ENCODE measurements around the gene NFKB1. TPM values are rescaled to one million over a fixed set of nuclear protein-coding genes. Genes with fewer than 3 reads are reported as not detected.

NFKB1 gene
- polyA plus RNA-seq, 1 experiment: 24.1 TPM

DNA sequence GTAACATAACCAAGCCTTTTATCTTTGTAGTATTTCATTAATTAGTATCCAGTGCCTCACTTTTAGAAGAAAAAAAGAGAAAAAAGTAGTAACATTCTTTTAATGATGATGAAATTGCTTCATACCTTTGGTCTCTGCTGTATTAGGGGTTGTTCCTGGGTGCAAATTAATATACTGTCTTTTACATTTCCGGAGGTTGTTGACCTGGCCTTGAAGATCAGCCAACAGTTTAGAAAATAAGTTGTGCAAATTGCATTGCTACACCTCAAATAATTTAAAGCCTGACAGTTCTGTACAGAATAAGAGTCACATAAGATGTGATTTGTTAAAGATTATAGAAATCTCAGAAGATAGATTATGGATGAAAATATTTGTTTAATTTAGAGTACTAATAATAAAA is 3.8 kb downstream of the NFKB1 start:
- TF ChIP-seq, protein P1, sequence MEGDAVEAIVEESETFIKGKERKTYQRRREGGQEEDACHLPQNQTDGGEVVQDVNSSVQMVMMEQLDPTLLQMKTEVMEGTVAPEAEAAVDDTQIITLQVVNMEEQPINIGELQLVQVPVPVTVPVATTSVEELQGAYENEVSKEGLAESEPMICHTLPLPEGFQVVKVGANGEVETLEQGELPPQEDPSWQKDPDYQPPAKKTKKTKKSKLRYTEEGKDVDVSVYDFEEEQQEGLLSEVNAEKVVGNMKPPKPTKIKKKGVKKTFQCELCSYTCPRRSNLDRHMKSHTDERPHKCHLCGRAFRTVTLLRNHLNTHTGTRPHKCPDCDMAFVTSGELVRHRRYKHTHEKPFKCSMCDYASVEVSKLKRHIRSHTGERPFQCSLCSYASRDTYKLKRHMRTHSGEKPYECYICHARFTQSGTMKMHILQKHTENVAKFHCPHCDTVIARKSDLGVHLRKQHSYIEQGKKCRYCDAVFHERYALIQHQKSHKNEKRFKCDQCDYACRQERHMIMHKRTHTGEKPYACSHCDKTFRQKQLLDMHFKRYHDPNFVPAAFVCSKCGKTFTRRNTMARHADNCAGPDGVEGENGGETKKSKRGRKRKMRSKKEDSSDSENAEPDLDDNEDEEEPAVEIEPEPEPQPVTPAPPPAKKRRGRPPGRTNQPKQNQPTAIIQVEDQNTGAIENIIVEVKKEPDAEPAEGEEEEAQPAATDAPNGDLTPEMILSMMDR (IDR thresholded peaks at IDR 0.05; ENCODE audit: low read depth, low read length): no peak
- H3K27ac ChIP-seq (ENCODE audit: low read depth, low read length): no peak overlapping the region
- ChIA-PET CTCF (interaction anchor here (1.1 kb wide), 1 partner anchor 74 kb away, joined by 3 read pairs; no protein-coding TSS in a partner anchor), POLR2A (no interaction called here)
- no peaks in the 10 kb centered on the region; the same call in 1 of the 2 replicates for H3K9me3 ChIP-seq (ENCODE audit: control insufficient read depth, insufficient read depth, low read length)
- H3K4me3 ChIP-seq (ENCODE audit: low read depth, low read length): no peak overlapping the region
- no peaks in the 10 kb centered on the region for H3K27me3 ChIP-seq (ENCODE audit: control insufficient read depth, insufficient read depth, low read length)
- no peak for DNase-seq (ENCODE audit: low read depth, low spot score)

DNA sequence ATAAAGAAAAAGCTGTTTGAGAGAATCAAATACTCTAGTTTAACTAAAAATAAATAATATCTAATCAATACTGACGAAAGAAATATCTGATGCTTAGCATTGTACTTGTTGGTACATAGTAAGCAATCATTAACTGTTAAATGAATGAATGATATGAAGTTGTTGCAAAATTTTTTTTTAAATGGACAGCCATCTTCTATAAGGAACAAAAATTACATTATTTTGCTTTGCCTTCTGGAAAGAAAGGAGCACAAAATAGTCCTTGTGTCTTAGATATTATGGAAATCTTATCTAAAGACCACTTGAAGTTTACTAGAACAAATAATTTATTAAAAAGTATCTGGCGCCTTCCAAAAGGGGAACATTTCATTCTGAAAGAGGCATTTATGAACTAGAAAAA is 4.5 kb downstream of the NFKB1 start:
- H3K27me3 ChIP-seq (ENCODE audit: control insufficient read depth, insufficient read depth, low read length): no peaks in the 10 kb centered on the region
- no peak for DNase-seq (ENCODE audit: low read depth, low spot score)
- CTCF ChIA-PET: interaction anchor here (1.1 kb wide), 1 partner anchor 75 kb away, joined by 3 read pairs; no protein-coding TSS in a partner anchor
- H3K4me3 ChIP-seq (ENCODE audit: low read depth, low read length): no peak overlapping the region
- POLR2A ChIA-PET: no interaction called here
- H3K9me3 ChIP-seq (ENCODE audit: control insufficient read depth, insufficient read depth, low read length): no peaks in the 10 kb centered on the region; the same call in 1 of the 2 replicates
- no peak overlapping the region for H3K27ac ChIP-seq (ENCODE audit: low read depth, low read length)
- TF ChIP-seq, protein P1 (IDR thresholded peaks at IDR 0.05; ENCODE audit: low read depth, low read length): no peak

DNA sequence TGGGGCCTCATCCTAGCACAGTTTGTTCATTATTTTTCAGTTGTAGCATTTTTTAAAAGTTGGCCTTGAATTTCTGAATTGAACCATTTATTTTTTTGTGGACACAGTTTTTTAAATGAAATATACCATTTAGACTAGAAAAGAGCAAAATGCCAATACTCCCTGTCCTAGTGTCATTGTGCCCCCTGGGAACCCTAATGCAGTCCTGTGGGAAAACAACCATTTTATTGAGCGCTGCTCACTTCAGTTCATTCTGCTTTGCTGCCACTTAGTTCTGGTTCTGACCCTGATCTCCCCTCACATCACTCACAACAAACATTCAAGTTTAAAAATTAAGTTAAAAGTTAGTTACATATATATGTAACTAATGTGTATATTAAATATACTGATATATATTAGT is 5.4 kb downstream of the NFKB1 start:
- Histone ChIP-seq H3K27me3 (ENCODE audit: control insufficient read depth, insufficient read depth, low read length) (no peaks in the 10 kb centered on the region), H3K27ac (ENCODE audit: low read depth, low read length) (no peak overlapping the region), H3K4me3 (ENCODE audit: low read depth, low read length) (no peak overlapping the region), H3K9me3 (ENCODE audit: control insufficient read depth, insufficient read depth, low read length) (no peaks in the 10 kb centered on the region; the same call in 1 of the 2 replicates)
- ChIA-PET POLR2A (no interaction called here), CTCF (no interaction called here)
- no peak for DNase-seq (ENCODE audit: low read depth, low spot score)
- TF ChIP-seq, protein P1 (IDR thresholded peaks at IDR 0.05; ENCODE audit: low read depth, low read length): no peak

DNA sequence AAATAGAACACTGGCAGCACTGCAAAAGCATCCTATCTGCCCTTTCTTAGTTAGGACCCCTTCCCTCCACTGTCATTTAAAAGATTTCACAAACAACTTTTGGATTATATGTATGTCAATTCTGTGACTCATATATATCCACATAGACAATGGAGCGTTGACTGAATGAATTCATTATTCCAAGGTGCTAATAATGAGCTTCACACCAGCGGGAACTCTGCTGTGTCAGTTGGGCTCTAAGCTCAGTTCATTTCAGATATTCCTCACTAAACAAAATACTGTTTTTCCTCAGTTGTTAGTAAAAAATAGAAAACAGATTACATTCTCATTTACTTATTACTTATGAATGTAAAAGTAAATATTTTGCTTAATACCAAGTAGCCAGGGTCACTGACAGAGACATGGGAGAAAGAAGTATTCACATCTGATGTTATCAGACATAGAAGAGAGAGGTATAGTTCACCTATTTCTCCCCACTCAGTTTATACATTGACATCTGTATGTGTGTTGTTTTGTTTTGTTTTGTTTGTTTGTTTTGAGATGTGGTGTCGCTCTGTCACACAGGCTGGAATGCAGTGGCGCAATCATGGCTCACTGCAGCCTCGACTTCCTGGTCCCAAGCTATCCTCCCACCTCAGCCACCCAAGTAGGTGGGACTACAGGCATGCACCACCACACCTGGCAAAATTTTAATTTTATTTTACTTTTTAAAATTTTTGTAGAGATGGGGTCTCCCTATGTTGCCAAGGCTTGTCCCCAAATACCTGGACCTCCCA is 10.9 kb downstream of the NFKB1 start:
- Histone ChIP-seq H3K9me3 (ENCODE audit: control insufficient read depth, insufficient read depth, low read length) (no peaks in the 10 kb centered on the region), H3K27ac (ENCODE audit: low read depth, low read length) (no peak overlapping the region), H3K27me3 (ENCODE audit: control insufficient read depth, insufficient read depth, low read length) (no peaks in the 10 kb centered on the region), H3K4me3 (ENCODE audit: low read depth, low read length) (no peak overlapping the region)
- ChIA-PET POLR2A (no interaction called here), CTCF (no interaction called here)
- no peak for DNase-seq (ENCODE audit: low read depth, low spot score)
- TF ChIP-seq, protein P1 (IDR thresholded peaks at IDR 0.05; ENCODE audit: low read depth, low read length): no peak

DNA sequence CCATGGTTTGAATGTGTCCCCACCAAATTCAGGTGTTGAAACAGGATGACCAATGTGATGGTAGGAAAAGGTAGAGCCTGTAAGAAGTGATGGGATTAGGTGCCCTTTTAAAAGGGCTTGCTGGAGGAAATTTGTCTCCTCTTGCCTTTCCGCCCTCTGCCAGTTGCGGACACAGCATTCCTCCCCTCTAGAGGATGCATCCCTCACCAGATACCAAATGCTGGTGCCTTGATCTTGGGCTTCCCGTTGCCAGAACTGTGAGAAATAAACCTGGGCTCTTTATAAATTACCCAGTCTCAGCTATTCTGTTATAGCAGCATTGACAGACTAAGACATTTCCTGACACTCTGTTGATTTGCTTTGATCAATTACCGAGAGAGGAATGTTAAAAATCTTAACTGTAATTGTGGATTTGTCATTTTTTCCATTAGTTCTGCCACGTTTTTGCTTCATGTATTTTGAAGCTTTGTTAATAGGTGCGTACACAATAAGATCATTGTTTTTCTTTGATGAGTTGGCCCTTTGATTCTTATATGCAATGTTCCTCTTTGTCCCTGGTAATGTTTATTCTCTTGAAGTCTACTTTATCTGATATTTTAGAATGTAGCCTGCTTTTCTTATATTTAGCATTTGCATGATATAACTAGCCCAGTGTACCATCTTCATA is 13.3 kb downstream of the NFKB1 start:
- ChIA-PET POLR2A (no interaction called here), CTCF (no interaction called here)
- no peak overlapping the region for H3K27ac ChIP-seq (ENCODE audit: low read depth, low read length)
- H3K9me3 ChIP-seq (ENCODE audit: control insufficient read depth, insufficient read depth, low read length): no peaks in the 10 kb centered on the region
- H3K27me3 ChIP-seq (ENCODE audit: control insufficient read depth, insufficient read depth, low read length): no peaks in the 10 kb centered on the region
- TF ChIP-seq, protein P1 (IDR thresholded peaks at IDR 0.05; ENCODE audit: low read depth, low read length): no peak
- DNase-seq (ENCODE audit: low read depth, low spot score): no peak
- H3K4me3 ChIP-seq (ENCODE audit: low read depth, low read length): no peak overlapping the region

Data from AG04450 (cell line).